GM08714 (cell line): ENCODE measurements around the gene CLTCL1.
"Not testable (repeated sequence)": the region's sequence is repeated elsewhere in the genome, so short reads cannot be mapped to it uniquely, and the experiment has no call there.

Source experiments
- H3K4me3 ChIP-seq: fragments of 200-500 bp; sonication (Bioruptor generic); 2 replicates; pipeline ENCODE4 v1.5.1; 2014; ENCODE audit warnings: mild to moderate bottlenecking, low read length, inconsistent platforms
- ZNF274 ChIP-seq: IDR thresholded peaks from 2 replicates; pipeline ENCODE4 v1.6.1; 2012; ENCODE audit warnings: mild to moderate bottlenecking, low read depth, low read length

The CLTCL1 gene

GRCh38 chr22:19275919-19276600 lies 15.5 kb downstream of the CLTCL1 start:
- no peak for TF ChIP-seq ZNF274
- H3K4me3 ChIP-seq, result no peak overlapping the region

GRCh38 chr22:19275513-19275912 lies 16.0 kb downstream of the CLTCL1 start:
- H3K4me3 ChIP-seq, result no peak overlapping the region
- no peak for TF ChIP-seq ZNF274

GRCh38 chr22:19275104-19275503 lies 16.4 kb downstream of the CLTCL1 start:
- H3K4me3 ChIP-seq, result no peak overlapping the region
- TF ChIP-seq ZNF274, result no peak

GRCh38 chr22:19271856-19272535 lies 19.5 kb downstream of the CLTCL1 start:
- H3K4me3 ChIP-seq, result no peak overlapping the region
- no peak for TF ChIP-seq ZNF274

GRCh38 chr22:19271273-19271855 lies 20.2 kb downstream of the CLTCL1 start:
- H3K4me3 ChIP-seq, result no peak overlapping the region
- no peak for TF ChIP-seq ZNF274

- H3K4me3 ChIP-seq, result no peak overlapping the region
- TF ChIP-seq ZNF274, result no peak
Measured at GRCh38 chr22:19270873-19271272, 20.6 kb downstream of the CLTCL1 start.

- no peak overlapping the region for H3K4me3 ChIP-seq
- no peak for TF ChIP-seq ZNF274
Measured at GRCh38 chr22:19266547-19267086, 24.9 kb downstream of the CLTCL1 start.

- TF ChIP-seq ZNF274, result no peak
- H3K4me3 ChIP-seq, result no peak overlapping the region
Measured at GRCh38 chr22:19265779-19266178, 25.7 kb downstream of the CLTCL1 start.

- H3K4me3 ChIP-seq, result no peak overlapping the region
- TF ChIP-seq ZNF274, result no peak
Measured at GRCh38 chr22:19260804-19261203, 30.7 kb downstream of the CLTCL1 start.

- TF ChIP-seq ZNF274, result no peak
- H3K4me3 ChIP-seq, result no peak overlapping the region
Measured at GRCh38 chr22:19260194-19260593, 31.3 kb downstream of the CLTCL1 start.

GRCh38 chr22:19258968-19259288 lies 32.6 kb downstream of the CLTCL1 start:
- not testable (repeated sequence) for H3K4me3 ChIP-seq

GRCh38 chr22:19258371-19258770 lies 33.1 kb downstream of the CLTCL1 start:
- H3K4me3 ChIP-seq, result no peak overlapping the region
- TF ChIP-seq ZNF274, result no peak

- H3K4me3 ChIP-seq, result not testable (repeated sequence)
Measured at GRCh38 chr22:19256362-19256761, 35.2 kb downstream of the CLTCL1 start.

GRCh38 chr22:19253143-19253542 lies 38.4 kb downstream of the CLTCL1 start:
- no peak overlapping the region for H3K4me3 ChIP-seq
- TF ChIP-seq ZNF274, result no peak
